Fibroblast of gingiva (primary cell): ENCODE data around the gene ASB2.
A peak's percentile ranks its signal among the peaks of the same experiment; 100 is the strongest.

ENCODE experiments used
- DNase-seq: peaks from one replicate; pipeline ENCODE4 v3.0.0-alpha.2; 2011; ENCODE audit warnings: low read depth

ASB2 gene

GRCh38 chr14:93950948-93951634, 25.3 kb downstream of the ASB2 start:
- DNase-seq: no peak

DNA sequence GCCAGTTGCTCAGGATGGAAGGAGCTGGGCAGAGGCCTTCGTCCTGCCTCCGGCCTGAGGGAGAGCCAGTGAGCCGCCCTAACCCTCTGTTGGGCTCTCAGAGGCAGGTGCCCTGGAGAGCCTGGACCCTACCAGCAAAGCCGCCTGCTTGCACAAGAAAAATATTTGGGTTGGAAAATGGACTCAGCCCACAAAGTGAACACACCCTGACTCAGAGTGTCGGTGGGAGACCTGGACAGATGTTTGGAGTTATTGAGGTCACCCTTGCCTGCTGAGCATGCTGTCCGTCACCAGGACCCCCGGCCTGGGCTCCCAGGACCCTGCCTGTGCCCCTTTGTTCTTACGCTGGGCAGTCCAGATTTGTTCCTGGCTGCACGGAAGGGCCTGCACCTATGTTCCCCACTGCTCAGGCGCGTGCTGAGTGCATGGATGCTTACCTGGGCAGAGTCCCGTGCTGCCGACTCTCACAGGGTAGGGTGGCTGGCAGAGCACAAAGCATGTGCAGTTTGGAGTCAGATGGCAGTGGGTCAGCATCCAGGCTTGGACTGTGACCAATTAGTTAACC, 26.8 kb downstream of the ASB2 start:
- no peak for DNase-seq

GRCh38 chr14:93947282-93947681, 29.1 kb downstream of the ASB2 start:
- no peak for DNase-seq

GRCh38 chr14:93946541-93947090, 29.8 kb downstream of the ASB2 start:
- no peak for DNase-seq

DNA sequence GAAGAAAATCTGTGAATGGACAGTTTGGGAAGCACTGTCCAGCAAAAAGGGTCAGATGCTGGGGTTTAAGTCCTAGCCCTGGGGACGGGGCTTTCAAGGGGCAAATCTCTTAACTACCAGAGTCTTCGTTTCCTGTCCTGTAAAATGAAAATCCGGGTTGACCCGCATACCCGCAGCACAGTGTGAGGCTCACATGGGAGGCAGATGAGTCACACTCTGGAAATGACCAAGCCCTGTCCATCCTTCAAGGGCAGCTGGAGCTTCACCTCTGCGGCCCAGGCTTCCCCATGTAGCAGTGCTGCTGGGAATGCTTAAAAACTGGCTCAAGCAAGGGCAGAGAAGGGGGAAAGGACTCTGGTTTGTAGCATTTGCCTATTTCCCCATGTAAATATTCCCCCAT, 30.3 kb downstream of the ASB2 start:
- DNase-seq: no peak

GRCh38 chr14:93945070-93945399, 31.3 kb downstream of the ASB2 start:
- DNase-seq: no peak

DNA sequence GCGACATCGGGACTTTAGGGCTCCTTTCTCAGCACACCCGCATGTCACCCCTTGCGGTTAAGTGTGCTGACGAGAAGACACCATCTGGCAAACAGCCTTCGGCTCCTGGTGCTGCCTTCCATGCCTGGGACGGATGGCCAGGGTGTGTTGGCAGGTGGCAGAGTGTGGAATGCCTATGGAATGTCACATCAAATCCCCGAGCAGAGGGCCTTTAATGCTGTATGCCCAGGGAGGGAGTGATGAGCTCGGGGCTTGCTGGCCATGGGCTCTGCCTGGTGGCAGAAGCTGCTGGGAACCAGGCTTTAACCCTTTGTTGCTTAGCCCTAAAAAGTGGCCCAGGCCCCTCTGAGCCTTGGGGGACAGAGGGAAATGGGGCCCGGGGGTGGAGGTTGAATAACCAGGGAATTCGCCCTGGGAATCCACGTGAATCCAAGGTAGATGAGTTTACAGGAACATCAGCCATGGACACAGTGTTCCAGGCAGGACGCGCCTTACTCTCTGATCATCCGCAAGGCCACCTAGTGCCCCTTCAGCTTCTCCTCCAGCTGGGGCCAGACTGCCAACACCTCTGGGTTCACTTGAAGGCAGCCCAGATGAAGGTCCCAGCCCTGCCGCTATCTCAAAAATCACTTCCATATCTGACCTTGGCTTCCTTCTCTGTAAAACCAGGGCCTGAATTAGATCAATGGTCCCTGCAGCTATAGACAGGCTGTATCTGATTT, 31.9 kb downstream of the ASB2 start:
- DNase-seq: no peak

- DNase-seq: no peak
Observed at GRCh38 chr14:93943930-93944329, 32.4 kb downstream of the ASB2 start.

DNA sequence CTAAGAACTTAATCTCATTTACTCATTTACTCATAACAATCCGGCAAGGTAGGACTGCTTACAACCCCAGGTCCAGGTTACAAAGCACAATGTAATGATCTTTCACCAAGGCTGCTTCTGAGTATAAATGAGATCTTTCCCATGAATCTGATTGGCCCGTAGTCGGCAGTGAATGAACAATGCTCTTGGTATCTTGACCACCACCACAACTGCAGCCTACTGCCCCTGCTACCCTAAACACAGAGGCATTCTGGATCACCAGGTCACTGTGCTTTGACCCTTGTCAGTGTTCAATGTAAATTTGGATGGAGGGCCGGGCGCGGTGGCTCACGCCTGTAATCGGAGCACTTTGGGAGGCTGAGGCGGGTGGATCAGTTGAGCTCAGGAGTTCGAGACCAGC, 33.3 kb downstream of the ASB2 start:
- DNase-seq: no peak

- DNase-seq: peak; percentile 57
Observed at GRCh38 chr14:93941293-93941910, 35.0 kb downstream of the ASB2 start.

DNA sequence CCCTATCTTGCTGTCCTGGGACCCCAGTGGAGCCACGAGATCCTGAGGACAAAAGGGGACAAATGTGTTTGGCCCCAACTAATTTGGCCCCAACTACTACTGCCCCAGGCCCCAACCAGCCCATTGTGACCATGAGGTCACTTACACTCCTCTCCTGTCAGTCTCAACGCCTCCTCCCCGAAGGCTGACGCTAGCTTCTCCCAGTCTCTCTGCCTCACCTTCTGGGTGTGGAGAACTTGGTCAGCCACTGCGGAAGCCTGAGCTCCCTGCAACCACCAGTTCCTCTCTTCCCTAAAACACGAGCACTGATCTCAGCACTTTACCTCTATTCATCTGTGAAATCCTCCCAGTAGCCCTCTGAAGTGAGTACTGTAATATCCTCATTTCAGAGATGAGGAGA, 35.9 kb downstream of the ASB2 start:
- no peak for DNase-seq

- DNase-seq: peak; percentile 45
Observed at GRCh38 chr14:93939304-93940229, 36.8 kb downstream of the ASB2 start.

DNA sequence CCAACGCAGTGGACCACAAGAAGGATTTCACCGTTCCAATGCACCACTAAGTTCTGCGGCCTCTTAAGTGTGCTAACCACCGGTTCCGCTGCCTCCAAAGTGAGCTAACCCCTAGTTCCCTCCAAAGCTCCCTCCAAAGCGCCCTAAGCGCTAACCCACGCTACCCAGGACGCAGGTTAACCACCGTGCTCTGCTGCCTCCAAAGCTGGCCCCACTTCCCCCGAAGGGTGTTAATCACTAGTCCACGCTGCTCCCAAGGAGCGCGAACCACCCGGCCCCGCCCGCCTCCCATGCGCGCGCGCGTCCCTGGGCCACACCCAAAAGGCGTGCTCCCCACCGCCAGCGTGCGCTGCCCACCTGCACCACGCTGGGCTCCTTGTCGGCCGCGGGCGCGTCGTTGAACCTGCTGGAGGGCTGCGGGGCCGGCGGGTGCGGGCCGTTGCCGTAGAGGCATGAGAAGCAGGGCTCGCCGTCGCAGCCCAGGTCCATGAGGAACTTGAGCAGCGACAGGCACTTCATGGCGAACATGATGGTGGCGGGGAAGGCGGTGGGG, 37.5 kb downstream of the ASB2 start:
- no peak for DNase-seq

DNA sequence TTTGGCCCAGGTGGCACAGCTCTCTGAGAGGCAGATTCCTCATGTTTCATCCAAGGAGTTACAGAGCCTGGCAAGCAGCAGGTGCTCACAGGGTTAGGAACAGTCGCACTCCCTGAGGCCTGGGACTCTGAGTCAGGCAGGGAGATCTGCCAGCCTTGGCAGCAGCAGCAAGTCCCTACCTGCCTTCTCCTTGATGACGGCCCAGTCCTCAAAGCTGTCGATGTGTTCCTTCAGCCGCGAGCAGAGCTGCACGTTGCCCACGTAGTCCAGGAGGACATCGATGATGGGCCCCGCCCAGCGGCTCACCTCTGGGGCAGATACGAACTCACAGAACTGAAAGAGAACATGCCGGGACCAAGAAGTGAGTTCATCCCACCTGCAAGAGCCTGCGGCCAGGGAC, 38.9 kb downstream of the ASB2 start:
- no peak for DNase-seq

GRCh38 chr14:93936926-93937325, 39.4 kb downstream of the ASB2 start:
- DNase-seq: no peak

GRCh38 chr14:93936245-93936644, 40.1 kb downstream of the ASB2 start:
- no peak for DNase-seq

GRCh38 chr14:93935213-93935612, 41.2 kb downstream of the ASB2 start:
- DNase-seq: no peak

GRCh38 chr14:93932642-93933041, 43.7 kb downstream of the ASB2 start:
- DNase-seq: no peak

DNA sequence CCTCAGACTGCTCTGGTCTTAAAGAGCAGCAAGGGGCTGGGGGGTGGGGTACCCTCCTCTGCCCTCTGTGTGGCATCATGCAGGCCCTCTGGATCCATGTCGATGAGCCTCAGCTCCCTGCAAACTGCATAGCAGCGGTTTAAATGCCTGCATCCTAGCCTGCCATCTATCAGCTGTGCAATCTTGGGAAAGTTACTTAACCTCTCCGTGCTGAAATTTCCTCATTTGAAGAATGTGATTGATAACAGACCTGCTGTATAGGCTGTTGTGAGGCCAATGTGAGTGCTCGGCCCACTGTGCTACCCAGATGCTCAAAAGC, 45.4 kb downstream of the ASB2 start:
- no peak for DNase-seq

GRCh38 chr14:93930296-93930988, 45.9 kb downstream of the ASB2 start:
- DNase-seq: no peak

- DNase-seq: no peak
Observed at GRCh38 chr14:93929657-93930056, 46.7 kb downstream of the ASB2 start.
